Spleen (tissue), 7 donors: Measurements from ENCODE around the gene AR.

Experiments
- POLR2AphosphoS5 ChIP-seq, 3 donors: sonication (generic); formaldehyde crosslinking; IDR thresholded peaks; one replicate each; pipeline ENCODE4 v1.5.1; 2017; ENCODE audit warnings: antibody characterized with exemption in 3 of 3
- TF ChIP-seq, protein P1 (sequence below), 11 experiments: fragments of 200-600 bp in 7 of 11; fragments of 450-650 bp in 4 of 11; sonication (generic) in 4 of 11; IDR thresholded peaks in 8 of 11; conservative IDR thresholded peaks in 3 of 11; 1 replicate in 7 of 11; 2 replicates in 4 of 11; pipeline versions ENCODE4 v1.4.0 to v1.8.0; 2016 to 2021; ENCODE audit warnings: antibody characterized with exemption in 11 of 11, inconsistent platforms in 4 of 11, mild to moderate bottlenecking in 1 of 11
- donor health status: DM: no; HTN: no; CAD: no; lungs with moderate emphysema.
- donor health status: DM: no; HTN: no; CAD: no.
- donor health status: DM: no; HTN: no; CAD: no.

DNA sequence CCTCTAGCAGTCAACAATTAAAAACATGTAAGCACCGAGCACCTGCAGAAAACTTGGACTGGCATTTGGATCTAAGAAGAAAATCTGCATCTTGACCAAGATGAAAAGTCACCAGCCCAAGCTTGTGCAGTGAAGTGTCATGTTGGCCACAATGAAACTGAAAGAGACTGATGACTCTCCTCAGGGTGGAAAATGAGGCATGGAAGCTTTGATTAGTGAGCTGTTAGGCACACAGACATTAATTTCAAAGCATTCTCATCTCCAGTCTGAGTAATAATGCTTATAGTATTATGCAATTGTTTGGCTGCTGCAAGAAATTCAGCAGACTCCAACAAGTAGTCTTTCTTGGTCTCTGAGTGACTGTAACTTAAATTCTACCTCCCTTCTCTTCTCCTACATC, 150.1 kb downstream of the AR start:
- TF ChIP-seq, protein P1, sequence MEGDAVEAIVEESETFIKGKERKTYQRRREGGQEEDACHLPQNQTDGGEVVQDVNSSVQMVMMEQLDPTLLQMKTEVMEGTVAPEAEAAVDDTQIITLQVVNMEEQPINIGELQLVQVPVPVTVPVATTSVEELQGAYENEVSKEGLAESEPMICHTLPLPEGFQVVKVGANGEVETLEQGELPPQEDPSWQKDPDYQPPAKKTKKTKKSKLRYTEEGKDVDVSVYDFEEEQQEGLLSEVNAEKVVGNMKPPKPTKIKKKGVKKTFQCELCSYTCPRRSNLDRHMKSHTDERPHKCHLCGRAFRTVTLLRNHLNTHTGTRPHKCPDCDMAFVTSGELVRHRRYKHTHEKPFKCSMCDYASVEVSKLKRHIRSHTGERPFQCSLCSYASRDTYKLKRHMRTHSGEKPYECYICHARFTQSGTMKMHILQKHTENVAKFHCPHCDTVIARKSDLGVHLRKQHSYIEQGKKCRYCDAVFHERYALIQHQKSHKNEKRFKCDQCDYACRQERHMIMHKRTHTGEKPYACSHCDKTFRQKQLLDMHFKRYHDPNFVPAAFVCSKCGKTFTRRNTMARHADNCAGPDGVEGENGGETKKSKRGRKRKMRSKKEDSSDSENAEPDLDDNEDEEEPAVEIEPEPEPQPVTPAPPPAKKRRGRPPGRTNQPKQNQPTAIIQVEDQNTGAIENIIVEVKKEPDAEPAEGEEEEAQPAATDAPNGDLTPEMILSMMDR (IDR thresholded peaks at IDR 0.05 in 8 of 11, conservative IDR thresholded peaks at IDR 0.05 in 3 of 11), result no peak
- TF ChIP-seq POLR2AphosphoS5 (IDR thresholded peaks at IDR 0.05), result no peak
